Sigmoid colon (tissue), 7 donors: ENCODE results near the gene SLC7A6OS. TPM values are rescaled to one million over a fixed set of nuclear protein-coding genes. Genes with fewer than 3 reads are reported as not detected.

ENCODE experiments used
- DNase-seq: peaks from one replicate; pipeline ENCODE4 v3.0.0-alpha.2; 2019
- H3K27ac ChIP-seq, 4 donors: fragments of 200-600 bp; sonication (generic); one replicate each; pipeline ENCODE4 v1.5.1; 2016 to 2019; ENCODE audit warnings: mild to moderate bottlenecking in 1 of 4
- H3K27me3 ChIP-seq, 3 donors: fragments of 200-600 bp; sonication (generic); one replicate each; pipeline ENCODE4 v1.5.1; 2019; ENCODE audit warnings: mild to moderate bottlenecking in 1 of 3
- H3K36me3 ChIP-seq, 4 donors: fragments of 200-600 bp; sonication (generic); one replicate each; pipeline ENCODE4 v1.5.1; 2016 to 2019
- H3K4me1 ChIP-seq, 4 donors: fragments of 200-600 bp; sonication (generic); one replicate each; pipeline ENCODE4 v1.5.1; 2017 to 2019
- H3K4me3 ChIP-seq, 4 donors: fragments of 200-600 bp; sonication (generic); one replicate each; pipeline ENCODE4 v1.5.1; 2017 to 2019; ENCODE audit warnings: mild to moderate bottlenecking in 2 of 4, moderate library complexity in 1 of 4
- H3K9me3 ChIP-seq, 4 donors: fragments of 200-600 bp in 3 of 4; sonication (generic) in 3 of 4; one replicate each; pipeline versions ENCODE4 v1.5.1 to v1.6.1; 2013 to 2019
- EP300 ChIP-seq, 4 donors: sonication (generic); formaldehyde crosslinking; IDR thresholded peaks; one replicate each; pipeline ENCODE4 v1.6.1; 2017; ENCODE audit warnings: antibody characterized with exemption in 4 of 4
- POLR2A ChIP-seq, 2 donors: fragments of 450-650 bp; IDR thresholded peaks; one replicate each; pipeline ENCODE4 v1.6.1; 2016; ENCODE audit warnings: antibody characterized with exemption in 2 of 2, mild to moderate bottlenecking in 2 of 2, moderate library complexity in 2 of 2
- POLR2AphosphoS5 ChIP-seq, 4 donors: sonication (generic); formaldehyde crosslinking; IDR thresholded peaks; one replicate each; pipeline ENCODE4 v1.6.1; 2017; ENCODE audit warnings: antibody characterized with exemption in 4 of 4
- WGBS, 2 donors: extraction: QIAGEN DNeasy Blood & Tissue Kit; methylation state at CpG; one replicate each; pipeline ENCODE4 v1.1.7; 2013; 5-methylcytosine and 5-hydroxymethylcytosine counted together
- intact Hi-C: fragments of 100-400 bp; cut with DNase I; formaldehyde crosslinking; loops from one replicate; pipeline ENCODE4 v1.15.1; 2023
- polyA plus RNA-seq, 3 donors: library from polyadenylated mRNA; stranded (reverse); fragments of 200-250 nt; gene quantifications; one replicate each; pipeline ENCODE4 v1.2.3, GENCODE V29; 2013
- total RNA-seq, 4 donors: library from RNA; depleted of rRNA; stranded (reverse); fragments of >200 nt; gene quantifications; one replicate each; pipeline ENCODE4 v1.1.0, GENCODE V29; 2016
- TF ChIP-seq, protein P1 (sequence below), 4 experiments: fragments of 450-650 bp in 3 of 4; fragments of 200-600 bp in 1 of 4; IDR thresholded peaks; one replicate each; pipeline ENCODE4 v1.5.1; 2016 to 2019; ENCODE audit warnings: antibody characterized with exemption in 4 of 4, mild to moderate bottlenecking in 3 of 4, moderate library complexity in 2 of 4
- donor health status: healthy with polysubstance abuse.
- donor health status: Bipolar disorder and iron deficiency.
- donor health status: healthy.

The SLC7A6OS gene
- total and polyA plus RNA-seq, 7 donors: 4.8 to 20.8 (median 10.0) TPM

DNA sequence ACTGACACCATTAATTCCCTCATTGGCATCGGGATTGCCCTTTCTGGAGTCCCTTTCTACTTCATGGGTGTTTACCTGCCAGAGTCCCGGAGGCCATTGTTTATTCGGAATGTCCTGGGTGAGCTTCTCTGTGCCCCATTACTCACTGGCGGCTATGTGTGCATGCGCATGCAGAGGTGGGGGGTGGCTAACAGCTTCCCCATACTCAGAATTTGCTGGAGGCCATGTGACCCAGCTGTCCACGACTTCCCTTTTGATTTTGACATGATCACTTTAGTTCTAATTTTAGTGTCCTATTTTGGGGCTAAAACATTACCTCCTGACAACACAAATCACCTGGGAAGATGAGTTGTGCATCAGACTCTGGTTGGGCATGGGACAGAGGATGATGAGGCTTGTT is 14.1 kb downstream of the SLC7A6OS start:
- TF ChIP-seq POLR2AphosphoS5 (IDR thresholded peaks at IDR 0.05): no peak
- TF ChIP-seq, protein P1, sequence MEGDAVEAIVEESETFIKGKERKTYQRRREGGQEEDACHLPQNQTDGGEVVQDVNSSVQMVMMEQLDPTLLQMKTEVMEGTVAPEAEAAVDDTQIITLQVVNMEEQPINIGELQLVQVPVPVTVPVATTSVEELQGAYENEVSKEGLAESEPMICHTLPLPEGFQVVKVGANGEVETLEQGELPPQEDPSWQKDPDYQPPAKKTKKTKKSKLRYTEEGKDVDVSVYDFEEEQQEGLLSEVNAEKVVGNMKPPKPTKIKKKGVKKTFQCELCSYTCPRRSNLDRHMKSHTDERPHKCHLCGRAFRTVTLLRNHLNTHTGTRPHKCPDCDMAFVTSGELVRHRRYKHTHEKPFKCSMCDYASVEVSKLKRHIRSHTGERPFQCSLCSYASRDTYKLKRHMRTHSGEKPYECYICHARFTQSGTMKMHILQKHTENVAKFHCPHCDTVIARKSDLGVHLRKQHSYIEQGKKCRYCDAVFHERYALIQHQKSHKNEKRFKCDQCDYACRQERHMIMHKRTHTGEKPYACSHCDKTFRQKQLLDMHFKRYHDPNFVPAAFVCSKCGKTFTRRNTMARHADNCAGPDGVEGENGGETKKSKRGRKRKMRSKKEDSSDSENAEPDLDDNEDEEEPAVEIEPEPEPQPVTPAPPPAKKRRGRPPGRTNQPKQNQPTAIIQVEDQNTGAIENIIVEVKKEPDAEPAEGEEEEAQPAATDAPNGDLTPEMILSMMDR (IDR thresholded peaks at IDR 0.05): no peak
- TF ChIP-seq EP300 (IDR thresholded peaks at IDR 0.05): no peak
- no peak for TF ChIP-seq POLR2A (IDR thresholded peaks at IDR 0.05)
- no peak overlapping the region for H3K4me3 ChIP-seq
- peaks cover 6 to 80% (median 44%) of the 10 kb centered on the region in 4 donors for H3K36me3 ChIP-seq
- peaks cover 0 to 30% (median 17%) of the 10 kb centered on the region in 4 donors for H3K4me1 ChIP-seq
- WGBS, 2 donors: 84 to 85% methylated on average over 6 of the region's 6 CpGs
- no peaks in the 10 kb centered on the region for H3K9me3 ChIP-seq
- DNase-seq: no peak
- intact Hi-C loops: no loop called here
- no peaks in the 10 kb centered on the region for H3K27me3 ChIP-seq
- no peak overlapping the region for H3K27ac ChIP-seq

DNA sequence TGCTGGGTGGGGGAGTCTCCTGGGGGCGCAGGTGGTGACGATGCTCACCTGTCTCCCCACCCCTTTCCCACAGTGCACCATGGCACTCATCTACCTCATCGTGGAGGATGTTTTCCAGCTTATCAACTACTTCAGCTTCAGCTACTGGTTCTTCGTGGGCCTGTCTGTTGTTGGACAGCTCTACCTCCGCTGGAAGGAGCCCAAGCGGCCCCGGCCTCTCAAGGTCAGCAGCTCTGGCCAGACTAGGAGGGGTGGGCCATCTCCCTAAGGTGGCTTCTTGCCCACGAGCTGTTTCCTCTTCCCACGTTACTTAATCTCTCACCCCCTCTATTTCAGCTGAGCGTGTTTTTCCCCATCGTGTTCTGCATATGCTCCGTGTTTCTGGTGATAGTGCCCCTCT is 14.5 kb downstream of the SLC7A6OS start:
- Histone ChIP-seq H3K27me3 (no peaks in the 10 kb centered on the region), H3K27ac (no peak overlapping the region), H3K9me3 (no peaks in the 10 kb centered on the region), H3K4me3 (no peak overlapping the region), H3K36me3 (peaks cover 4 to 80% (median 43%) of the 10 kb centered on the region in 4 donors), H3K4me1 (peaks cover 0 to 30% (median 17%) of the 10 kb centered on the region in 4 donors)
- DNase-seq: no peak
- intact Hi-C loops: no loop called here
- TF ChIP-seq POLR2A (IDR thresholded peaks at IDR 0.05): no peak
- TF ChIP-seq, protein P1 (IDR thresholded peaks at IDR 0.05): no peak
- TF ChIP-seq POLR2AphosphoS5 (IDR thresholded peaks at IDR 0.05): no peak
- no peak for TF ChIP-seq EP300 (IDR thresholded peaks at IDR 0.05)
- 86 to 88% methylated on average over 12 of the region's 12 CpGs for WGBS, 2 donors

DNA sequence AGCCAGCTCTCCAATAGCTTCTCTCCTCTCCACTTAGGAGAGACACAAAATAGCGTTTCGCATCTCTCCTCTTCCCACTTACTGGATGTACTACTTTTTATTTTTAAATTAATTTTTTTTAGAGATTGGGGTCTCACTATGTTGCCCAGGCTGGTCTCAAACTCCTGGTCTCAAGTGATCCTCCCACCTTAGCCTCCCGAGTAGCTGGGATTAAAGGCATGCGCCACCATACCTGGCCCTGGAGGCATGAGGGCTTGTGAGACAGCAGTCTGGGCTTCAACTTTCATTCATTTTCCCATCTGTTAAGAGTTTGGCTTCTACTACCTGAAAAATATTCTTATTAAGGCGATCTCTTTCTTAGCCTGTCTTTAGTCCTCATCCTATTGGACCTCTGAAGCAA is 18.3 kb downstream of the SLC7A6OS start:
- Histone ChIP-seq H3K36me3 (peaks cover 0 to 88% (median 43%) of the 10 kb centered on the region in 4 donors), H3K9me3 (no peaks in the 10 kb centered on the region), H3K27me3 (no peaks in the 10 kb centered on the region), H3K4me1 (peaks cover 0 to 8% (median 2%) of the 10 kb centered on the region in 4 donors), H3K27ac (no peak overlapping the region), H3K4me3 (no peak overlapping the region)
- TF ChIP-seq POLR2AphosphoS5 (IDR thresholded peaks at IDR 0.05) (no peak), EP300 (IDR thresholded peaks at IDR 0.05) (no peak), POLR2A (IDR thresholded peaks at IDR 0.05) (no peak)
- TF ChIP-seq, protein P1 (IDR thresholded peaks at IDR 0.05): no peak
- no peak for DNase-seq
- intact Hi-C loops: no loop called here
- WGBS, 2 donors: 95 to 97% methylated on average over 5 of the region's 5 CpGs

DNA sequence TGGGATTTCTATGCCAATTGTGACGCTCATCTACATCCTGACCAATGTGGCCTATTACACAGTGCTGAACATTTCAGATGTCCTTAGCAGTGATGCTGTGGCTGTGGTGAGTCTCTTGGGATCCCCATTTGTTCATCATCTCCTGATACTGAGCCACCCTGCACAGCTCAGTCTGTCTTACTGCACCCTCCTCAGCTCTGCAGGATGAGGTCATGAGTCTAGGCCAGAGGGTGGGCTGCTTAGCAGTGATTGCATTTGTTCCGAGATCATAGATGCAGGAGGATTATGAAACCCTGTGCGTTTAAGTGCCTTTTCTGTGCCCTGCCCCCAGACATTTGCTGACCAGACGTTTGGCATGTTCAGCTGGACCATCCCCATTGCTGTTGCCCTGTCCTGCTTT is 19.5 kb downstream of the SLC7A6OS start:
- peaks cover 0 to 13% (median 2%) of the 10 kb centered on the region in 4 donors for H3K4me1 ChIP-seq
- TF ChIP-seq POLR2AphosphoS5 (IDR thresholded peaks at IDR 0.05): no peak
- no peak for TF ChIP-seq POLR2A (IDR thresholded peaks at IDR 0.05)
- TF ChIP-seq, protein P1 (IDR thresholded peaks at IDR 0.05): no peak
- no peak for TF ChIP-seq EP300 (IDR thresholded peaks at IDR 0.05)
- intact Hi-C loops: no loop called here
- H3K4me3 ChIP-seq: no peak overlapping the region
- DNase-seq: no peak
- H3K27ac ChIP-seq: no peak overlapping the region
- H3K36me3 ChIP-seq: peaks cover 0 to 76% (median 31%) of the 10 kb centered on the region in 4 donors
- 87 to 91% methylated on average over 4 of the region's 4 CpGs for WGBS, 2 donors
- no peaks in the 10 kb centered on the region for H3K27me3 ChIP-seq
- no peaks in the 10 kb centered on the region for H3K9me3 ChIP-seq

DNA sequence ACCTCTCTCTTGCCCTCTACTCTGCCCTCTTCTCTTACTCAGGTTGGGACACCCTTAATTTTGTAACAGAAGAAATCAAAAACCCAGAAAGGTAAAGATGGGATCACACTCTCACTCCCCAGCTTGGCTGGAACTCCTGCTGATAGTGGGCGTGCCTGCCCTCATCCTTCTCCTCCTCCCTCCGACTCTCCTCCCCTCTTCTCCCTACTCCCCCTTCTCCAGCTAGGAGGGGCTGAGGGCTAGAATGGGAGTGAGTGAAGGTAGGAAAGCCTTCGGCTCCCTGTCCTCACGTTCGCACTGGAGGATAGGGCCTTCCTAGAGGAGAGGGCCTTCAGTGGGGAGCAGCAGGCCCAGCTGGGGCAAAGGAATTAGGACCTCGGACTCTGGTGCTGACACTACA is 20.3 kb downstream of the SLC7A6OS start:
- Histone ChIP-seq H3K9me3 (no peaks in the 10 kb centered on the region), H3K4me1 (peaks cover 0 to 13% (median 2%) of the 10 kb centered on the region in 4 donors), H3K4me3 (no peak overlapping the region), H3K27ac (peak overlapping the region in 2 of 4 donors; percentile 16), H3K27me3 (no peaks in the 10 kb centered on the region), H3K36me3 (peaks cover 0 to 69% (median 27%) of the 10 kb centered on the region in 4 donors)
- no peak for DNase-seq
- intact Hi-C loops: no loop called here
- WGBS, 2 donors: 85% methylated on average over 6 of the region's 6 CpGs
- no peak for TF ChIP-seq EP300 (IDR thresholded peaks at IDR 0.05)
- no peak for TF ChIP-seq POLR2AphosphoS5 (IDR thresholded peaks at IDR 0.05)
- TF ChIP-seq, protein P1 (IDR thresholded peaks at IDR 0.05): no peak
- no peak for TF ChIP-seq POLR2A (IDR thresholded peaks at IDR 0.05)
